HUDEP-2 (cell line): ENCODE data around the gene SLC27A3.
"Not testable (repeated sequence)": the region's sequence is repeated elsewhere in the genome, so short reads cannot be mapped to it uniquely, and the experiment has no call there.

Experiments
- DNase-seq, 76 experiments: peaks; one replicate each; lab custom pipeline; 2025; ENCODE audit not compliant: unreplicated experiment in 76 of 76; lab: John Stamatoyannopoulos, UW

Gene SLC27A3

GRCh38 chr1:153754266-153754665 is 20.9 kb upstream of the SLC27A3 start:
- DNase-seq: no peak

- no peak for DNase-seq
Observed at GRCh38 chr1:153760440-153760839, 14.8 kb upstream of the SLC27A3 start.

GRCh38 chr1:153763365-153764225 is 11.6 kb upstream of the SLC27A3 start:
- no peak for DNase-seq

GRCh38 chr1:153764310-153764709 is 10.9 kb upstream of the SLC27A3 start:
- no peak for DNase-seq

- not testable (repeated sequence) for DNase-seq
Observed at GRCh38 chr1:153766663-153767062, 8.5 kb upstream of the SLC27A3 start.

GRCh38 chr1:153767519-153767918 is 7.7 kb upstream of the SLC27A3 start:
- no peak for DNase-seq

GRCh38 chr1:153768316-153769181 is 6.7 kb upstream of the SLC27A3 start:
- no peak for DNase-seq

GRCh38 chr1:153769221-153769620 is 6.0 kb upstream of the SLC27A3 start:
- DNase-seq: no peak

GRCh38 chr1:153770797-153771196 is 4.4 kb upstream of the SLC27A3 start:
- DNase-seq: no peak

GRCh38 chr1:153771261-153771660 is 3.9 kb upstream of the SLC27A3 start:
- DNase-seq: no peak

- DNase-seq: no peak
Observed at GRCh38 chr1:153771841-153772593, 3.2 kb upstream of the SLC27A3 start.

- no peak for DNase-seq
Observed at GRCh38 chr1:153773096-153773921, 1.9 kb upstream of the SLC27A3 start.

- no peak for DNase-seq
Observed at GRCh38 chr1:153774026-153774595, 1.1 kb upstream of the SLC27A3 start.

GRCh38 chr1:153775458-153776327 is 486 bp downstream of the SLC27A3 start:
- peak in 1 of 76 experiments; percentile 3 for DNase-seq

GRCh38 chr1:153776352-153776751 is 1.1 kb downstream of the SLC27A3 start:
- DNase-seq: no peak

- DNase-seq: no peak
Observed at GRCh38 chr1:153776845-153777370, 1.7 kb downstream of the SLC27A3 start.

GRCh38 chr1:153777648-153778047 is 2.4 kb downstream of the SLC27A3 start:
- peak in 7 of 76 experiments; percentile 10 to 35 (median 23) for DNase-seq

GRCh38 chr1:153778051-153778823 is 3.0 kb downstream of the SLC27A3 start:
- no peak for DNase-seq
